Gastrocnemius medialis (tissue), 4 donors: ENCODE results near the gene SNCB.

Source experiments
- CTCF ChIP-seq, 5 experiments: fragments of 450-650 bp in 3 of 5; fragments of 200-600 bp in 2 of 5; sonication (generic) in 2 of 5; IDR thresholded peaks in 4 of 5; conservative IDR thresholded peaks in 1 of 5; 1 replicate in 4 of 5; 2 replicates in 1 of 5; pipeline ENCODE4 v1.5.1; 2016 to 2019; ENCODE audit warnings: antibody characterized with exemption in 5 of 5, mild to moderate bottlenecking in 3 of 5, moderate library complexity in 3 of 5
- POLR2A ChIP-seq, 2 donors: fragments of 450-650 bp; IDR thresholded peaks; one replicate each; pipeline ENCODE4 v1.6.1; 2017; ENCODE audit warnings: antibody characterized with exemption in 2 of 2, mild to moderate bottlenecking in 2 of 2, moderate library complexity in 2 of 2

GRCh38 chr5:176575066-176575465 is 55.3 kb downstream of the SNCB start:
- no peak for TF ChIP-seq CTCF (IDR thresholded peaks at IDR 0.05 in 4 of 5, conservative IDR thresholded peaks at IDR 0.05 in 1 of 5)
- TF ChIP-seq POLR2A (IDR thresholded peaks at IDR 0.05), result no peak
